Measurements from ENCODE around the gene BSG. TPM values are rescaled to one million over a fixed set of nuclear protein-coding genes. Genes with fewer than 3 reads are reported as not detected.

Gene BSG
- total RNA-seq, 4 donors from 2014 or later = 313 to 793 (median 445) TPM

DNA sequence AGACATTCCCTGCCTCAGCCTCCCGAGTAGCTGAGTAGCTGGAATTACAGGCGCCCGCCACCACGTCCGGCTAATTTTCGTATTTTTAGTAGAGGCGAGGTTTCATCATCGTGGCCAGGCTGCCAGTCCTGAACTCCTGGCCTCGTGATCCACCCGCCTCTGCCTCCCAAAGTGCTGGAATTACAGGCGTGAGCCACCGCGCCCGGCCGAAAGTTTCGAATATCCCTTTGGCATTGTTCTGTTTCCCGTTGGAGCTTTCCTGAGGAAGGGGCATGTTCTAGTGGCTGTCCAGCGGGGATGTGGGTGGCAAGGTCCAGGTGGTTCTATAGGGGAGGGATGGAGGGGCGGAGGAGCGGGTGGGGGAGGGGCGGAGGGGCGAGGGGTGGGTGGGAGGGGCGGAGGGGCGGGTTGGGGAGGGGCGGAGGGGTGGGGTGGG lies 2.1 kb upstream of the BSG start:
- TF ChIP-seq, protein P1, sequence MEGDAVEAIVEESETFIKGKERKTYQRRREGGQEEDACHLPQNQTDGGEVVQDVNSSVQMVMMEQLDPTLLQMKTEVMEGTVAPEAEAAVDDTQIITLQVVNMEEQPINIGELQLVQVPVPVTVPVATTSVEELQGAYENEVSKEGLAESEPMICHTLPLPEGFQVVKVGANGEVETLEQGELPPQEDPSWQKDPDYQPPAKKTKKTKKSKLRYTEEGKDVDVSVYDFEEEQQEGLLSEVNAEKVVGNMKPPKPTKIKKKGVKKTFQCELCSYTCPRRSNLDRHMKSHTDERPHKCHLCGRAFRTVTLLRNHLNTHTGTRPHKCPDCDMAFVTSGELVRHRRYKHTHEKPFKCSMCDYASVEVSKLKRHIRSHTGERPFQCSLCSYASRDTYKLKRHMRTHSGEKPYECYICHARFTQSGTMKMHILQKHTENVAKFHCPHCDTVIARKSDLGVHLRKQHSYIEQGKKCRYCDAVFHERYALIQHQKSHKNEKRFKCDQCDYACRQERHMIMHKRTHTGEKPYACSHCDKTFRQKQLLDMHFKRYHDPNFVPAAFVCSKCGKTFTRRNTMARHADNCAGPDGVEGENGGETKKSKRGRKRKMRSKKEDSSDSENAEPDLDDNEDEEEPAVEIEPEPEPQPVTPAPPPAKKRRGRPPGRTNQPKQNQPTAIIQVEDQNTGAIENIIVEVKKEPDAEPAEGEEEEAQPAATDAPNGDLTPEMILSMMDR (IDR thresholded peaks at IDR 0.05; ENCODE audit: low read depth) = no peak

DNA sequence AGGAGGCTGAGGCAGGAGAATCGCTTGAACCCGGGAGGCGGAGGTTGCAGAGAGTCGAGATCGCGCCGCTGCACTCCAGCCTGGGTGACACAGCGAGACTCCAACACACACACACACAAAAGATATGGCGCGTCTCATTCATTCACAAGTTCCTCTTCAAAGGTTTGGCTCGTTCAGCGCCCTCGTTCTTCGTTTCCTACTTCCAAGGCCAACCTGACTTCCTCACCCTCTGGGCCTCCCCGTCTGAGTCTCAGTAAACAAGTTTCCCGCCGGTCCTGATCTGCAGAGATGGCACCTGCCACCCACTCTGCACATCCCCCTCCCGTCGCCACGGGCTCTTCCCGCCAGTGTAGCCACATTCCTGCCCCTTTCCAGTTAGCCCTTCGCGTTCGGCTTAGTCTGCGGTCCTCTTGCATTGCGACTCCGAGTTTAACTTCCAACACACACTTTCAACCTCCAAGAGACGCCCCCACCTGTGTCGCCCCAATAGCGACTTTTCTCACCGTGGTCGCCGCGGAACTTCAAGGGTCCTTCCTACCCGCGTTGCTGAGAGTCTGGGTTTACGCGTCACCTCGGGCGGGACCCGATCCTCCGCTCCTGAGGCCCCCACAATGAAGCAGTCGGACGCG lies 1.3 kb upstream of the BSG start:
- TF ChIP-seq, protein P1 (IDR thresholded peaks at IDR 0.05; ENCODE audit: low read depth) = no peak

DNA sequence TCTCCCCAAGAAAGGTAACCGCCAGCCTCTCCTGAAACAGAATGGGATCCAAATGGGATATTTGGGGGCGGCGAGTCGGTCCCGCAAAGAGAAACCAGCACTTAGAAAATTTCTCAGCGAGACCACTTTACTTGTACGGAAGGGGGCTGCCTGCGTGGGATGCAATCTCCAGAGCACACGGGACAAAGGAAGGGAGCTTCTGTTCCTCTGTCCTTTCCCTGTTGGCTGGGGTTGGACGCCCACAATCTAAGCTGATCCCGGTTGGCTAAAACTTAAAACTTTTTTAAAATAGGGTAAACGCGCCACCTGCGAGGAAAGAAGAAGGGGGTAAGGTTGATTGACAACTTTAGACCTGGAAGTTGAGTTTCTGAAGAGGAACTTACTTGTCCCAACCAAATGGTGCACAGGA lies 826 bp upstream of the BSG start:
- TF ChIP-seq, protein P1 (IDR thresholded peaks at IDR 0.05; ENCODE audit: low read depth) = no peak

DNA sequence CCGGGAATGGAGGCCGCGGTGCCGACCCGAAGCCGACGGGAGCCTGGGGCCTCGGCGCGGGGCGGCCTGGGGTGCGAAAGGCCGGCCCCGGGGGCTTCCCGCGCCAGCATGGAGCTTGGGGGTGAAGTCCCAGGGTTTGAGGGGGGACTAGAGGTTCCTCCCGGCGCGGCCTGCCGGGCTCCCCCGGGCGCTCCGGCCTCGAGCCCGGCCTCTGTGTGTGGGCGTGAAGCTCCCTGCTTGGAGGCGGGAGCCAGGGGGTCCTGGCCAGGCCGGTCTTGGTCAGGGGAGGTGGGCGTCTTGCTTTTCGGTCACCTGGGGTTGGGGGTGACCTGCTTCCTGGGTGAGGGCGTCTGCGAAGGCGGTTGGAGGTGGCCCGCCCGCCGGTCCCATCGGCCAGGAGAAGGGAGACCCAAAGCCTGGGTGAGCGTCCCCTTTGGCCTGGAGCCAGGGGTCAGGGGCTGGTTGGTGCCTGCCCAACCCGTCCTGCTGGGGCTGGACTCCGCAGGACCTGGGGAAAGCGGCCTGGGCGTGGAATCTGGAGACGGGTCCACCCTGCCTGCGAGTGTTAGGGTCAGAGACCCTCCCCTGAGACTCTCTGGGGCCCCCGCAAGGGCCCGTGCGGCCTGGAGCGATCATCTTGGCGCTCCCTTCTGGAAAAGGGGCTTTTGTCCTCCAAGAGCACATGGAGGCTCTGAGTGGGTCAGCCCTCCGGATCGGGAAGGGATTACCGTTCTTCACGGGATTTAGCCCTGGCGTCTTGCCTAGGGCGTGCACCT lies 535 bp downstream of the BSG start:
- TF ChIP-seq, protein P1 (IDR thresholded peaks at IDR 0.05; ENCODE audit: low read depth) = no peak

DNA sequence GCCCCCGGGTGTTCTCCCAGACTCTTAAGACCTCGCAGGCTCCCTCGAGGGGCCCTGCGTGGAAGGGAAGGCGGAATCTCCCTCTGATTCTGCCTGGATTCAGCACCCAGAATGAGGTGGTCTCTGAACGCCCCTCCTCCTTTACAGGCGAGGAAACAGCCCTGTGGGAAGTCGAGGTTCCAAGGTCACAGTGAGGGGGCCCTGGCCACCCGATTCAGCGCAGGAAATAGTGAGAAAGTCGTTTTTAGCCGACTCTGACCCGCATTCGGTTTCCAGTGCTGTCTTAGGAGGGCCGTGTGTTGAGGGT lies 1.1 kb downstream of the BSG start:
- TF ChIP-seq, protein P1 (IDR thresholded peaks at IDR 0.05; ENCODE audit: low read depth) = no peak

DNA sequence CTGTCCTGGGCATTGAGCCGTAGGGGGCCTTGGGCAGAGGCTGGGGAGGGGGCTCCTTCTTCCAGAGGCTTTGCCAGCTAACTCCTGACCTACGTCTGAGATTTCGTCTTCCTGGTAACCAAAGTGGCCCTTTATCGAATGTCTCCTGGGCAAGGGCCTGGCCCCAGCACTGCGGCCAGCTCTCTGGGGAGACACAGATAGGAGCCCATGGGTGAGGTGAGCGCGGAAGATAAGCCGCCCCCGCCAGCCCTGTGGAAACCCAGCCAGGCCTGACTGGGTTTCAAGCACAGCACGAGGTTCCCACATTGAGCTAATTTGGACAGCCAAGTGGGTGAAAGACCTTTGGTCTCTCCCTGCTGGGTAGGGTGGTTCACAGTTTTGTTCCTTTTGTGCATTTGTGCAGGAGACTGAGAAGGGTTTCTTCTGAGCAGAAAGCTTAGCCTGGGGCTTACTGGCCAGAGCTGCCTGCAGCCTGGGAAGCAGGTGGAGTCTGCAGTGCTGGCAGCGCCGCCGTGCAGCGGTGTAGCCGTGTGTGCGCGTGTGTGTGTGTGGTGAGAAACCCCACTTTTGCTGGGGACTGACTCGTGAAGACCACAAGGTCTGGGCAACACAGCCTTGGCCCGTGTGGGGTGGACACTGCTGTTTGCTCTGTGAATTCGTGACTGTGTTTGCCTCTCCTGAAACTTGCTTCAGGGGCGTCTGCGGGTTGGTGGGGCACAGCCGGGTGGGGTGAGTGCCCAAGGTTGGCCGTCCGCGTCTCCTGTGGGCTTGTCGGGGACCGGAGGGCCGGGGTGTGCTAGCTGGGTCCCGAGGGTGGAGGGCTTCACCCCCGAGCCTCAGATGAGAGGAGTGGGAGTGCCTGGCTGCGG lies 2.5 kb downstream of the BSG start:
- TF ChIP-seq, protein P1 (IDR thresholded peaks at IDR 0.05; ENCODE audit: low read depth) = no peak

Data from subcutaneous adipose tissue (tissue), 4 donors.